ENCODE data around the gene DNM3. TPM values are rescaled to one million over a fixed set of nuclear protein-coding genes. Genes with fewer than 3 reads are reported as not detected.

DNM3 gene
- total RNA-seq, 1 donor from 2014 or later: 9.6 TPM

- TF ChIP-seq, protein P1, sequence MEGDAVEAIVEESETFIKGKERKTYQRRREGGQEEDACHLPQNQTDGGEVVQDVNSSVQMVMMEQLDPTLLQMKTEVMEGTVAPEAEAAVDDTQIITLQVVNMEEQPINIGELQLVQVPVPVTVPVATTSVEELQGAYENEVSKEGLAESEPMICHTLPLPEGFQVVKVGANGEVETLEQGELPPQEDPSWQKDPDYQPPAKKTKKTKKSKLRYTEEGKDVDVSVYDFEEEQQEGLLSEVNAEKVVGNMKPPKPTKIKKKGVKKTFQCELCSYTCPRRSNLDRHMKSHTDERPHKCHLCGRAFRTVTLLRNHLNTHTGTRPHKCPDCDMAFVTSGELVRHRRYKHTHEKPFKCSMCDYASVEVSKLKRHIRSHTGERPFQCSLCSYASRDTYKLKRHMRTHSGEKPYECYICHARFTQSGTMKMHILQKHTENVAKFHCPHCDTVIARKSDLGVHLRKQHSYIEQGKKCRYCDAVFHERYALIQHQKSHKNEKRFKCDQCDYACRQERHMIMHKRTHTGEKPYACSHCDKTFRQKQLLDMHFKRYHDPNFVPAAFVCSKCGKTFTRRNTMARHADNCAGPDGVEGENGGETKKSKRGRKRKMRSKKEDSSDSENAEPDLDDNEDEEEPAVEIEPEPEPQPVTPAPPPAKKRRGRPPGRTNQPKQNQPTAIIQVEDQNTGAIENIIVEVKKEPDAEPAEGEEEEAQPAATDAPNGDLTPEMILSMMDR (IDR thresholded peaks at IDR 0.05): no peak
- no peaks in the 10 kb centered on the region for H3K9me3 ChIP-seq
Observed at GRCh38 chr1:172238158-172238557, 396.9 kb downstream of the DNM3 start.

GRCh38 chr1:172238965-172239364 is 397.7 kb downstream of the DNM3 start:
- Histone ChIP-seq H3K27ac (no peak overlapping the region), H3K27me3 (no peaks in the 10 kb centered on the region), H3K36me3 (no peaks in the 10 kb centered on the region), H3K4me1 (no peaks in the 10 kb centered on the region), H3K4me3 (no peak overlapping the region), H3K9me3 (no peaks in the 10 kb centered on the region)
- intact Hi-C loops (cut with DNase I): no loop called here
- DNase-seq (ENCODE audit: low spot score in 2 of 2): no peak
- TF ChIP-seq, protein P1 (IDR thresholded peaks at IDR 0.05): no peak

More at GRCh38 chr1:172238158-172238557, 396.9 kb downstream of the DNM3 start:
- H3K36me3 ChIP-seq: no peaks in the 10 kb centered on the region
- intact Hi-C loops (cut with DNase I): no loop called here
- H3K4me1 ChIP-seq: no peaks in the 10 kb centered on the region
- H3K4me3 ChIP-seq: no peak overlapping the region
- H3K27ac ChIP-seq: no peak overlapping the region
- no peak for DNase-seq (ENCODE audit: low spot score in 2 of 2)
- no peaks in the 10 kb centered on the region for H3K27me3 ChIP-seq

- TF ChIP-seq, protein P1 (IDR thresholded peaks at IDR 0.05): no peak
- no peaks in the 10 kb centered on the region for H3K9me3 ChIP-seq
- H3K36me3 ChIP-seq: no peaks in the 10 kb centered on the region
- H3K27ac ChIP-seq: no peak overlapping the region
- H3K27me3 ChIP-seq: no peaks in the 10 kb centered on the region
- H3K4me3 ChIP-seq: no peak overlapping the region
- H3K4me1 ChIP-seq: no peaks in the 10 kb centered on the region
- no peak for DNase-seq (ENCODE audit: low spot score in 2 of 2)
- intact Hi-C loops (cut with DNase I): no loop called here
Observed at GRCh38 chr1:172239901-172240300, 398.6 kb downstream of the DNM3 start.

DNA sequence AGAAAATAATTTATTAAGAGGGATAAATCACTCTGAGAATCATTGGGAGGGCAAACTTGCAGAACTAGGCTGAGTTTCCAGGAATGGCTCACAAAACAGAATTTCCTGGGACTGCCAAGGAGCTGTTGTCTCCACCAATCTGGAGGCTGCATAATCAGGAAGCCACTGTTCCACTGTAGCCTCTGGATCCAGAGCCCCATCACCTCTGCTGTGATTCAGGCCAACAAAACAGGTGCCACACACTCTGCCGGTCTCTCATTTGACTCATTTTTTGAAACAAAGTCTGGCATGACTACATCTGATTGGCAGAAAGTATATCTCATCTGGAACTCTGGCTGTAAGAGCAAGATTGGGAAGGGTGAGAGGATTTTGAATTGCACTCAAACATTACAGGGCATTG is 400.2 kb downstream of the DNM3 start:
- Histone ChIP-seq H3K4me1 (no peaks in the 10 kb centered on the region), H3K27ac (no peak overlapping the region), H3K9me3 (no peaks in the 10 kb centered on the region), H3K36me3 (no peaks in the 10 kb centered on the region), H3K27me3 (no peaks in the 10 kb centered on the region), H3K4me3 (no peak overlapping the region)
- intact Hi-C loops (cut with DNase I): no loop called here
- TF ChIP-seq, protein P1 (IDR thresholded peaks at IDR 0.05): no peak
- no peak for DNase-seq (ENCODE audit: low spot score in 2 of 2)

DNA sequence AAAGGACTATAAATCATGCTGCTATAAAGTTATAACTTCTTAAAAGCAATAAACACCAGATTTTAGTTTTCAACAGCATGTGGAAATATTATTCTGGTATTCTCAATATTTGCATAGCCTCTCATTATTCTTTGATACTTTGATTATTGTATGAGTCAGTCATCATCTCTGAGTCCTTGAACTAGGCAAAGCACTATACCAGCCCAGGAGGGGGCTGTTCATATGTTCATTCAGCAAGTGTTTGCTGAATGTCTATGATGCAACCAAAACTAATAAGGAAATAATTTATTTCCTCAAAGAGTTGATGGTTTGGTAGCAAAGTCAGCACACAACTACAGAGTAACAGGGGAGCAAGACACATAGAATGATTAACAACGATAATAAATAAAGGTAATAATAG is 403.6 kb downstream of the DNM3 start:
- Histone ChIP-seq H3K27ac (no peak overlapping the region), H3K9me3 (no peaks in the 10 kb centered on the region), H3K4me1 (no peaks in the 10 kb centered on the region), H3K36me3 (no peaks in the 10 kb centered on the region), H3K27me3 (no peaks in the 10 kb centered on the region), H3K4me3 (no peak overlapping the region)
- no peak for DNase-seq (ENCODE audit: low spot score in 2 of 2)
- intact Hi-C loops (cut with DNase I): no loop called here
- TF ChIP-seq, protein P1 (IDR thresholded peaks at IDR 0.05): no peak

DNA sequence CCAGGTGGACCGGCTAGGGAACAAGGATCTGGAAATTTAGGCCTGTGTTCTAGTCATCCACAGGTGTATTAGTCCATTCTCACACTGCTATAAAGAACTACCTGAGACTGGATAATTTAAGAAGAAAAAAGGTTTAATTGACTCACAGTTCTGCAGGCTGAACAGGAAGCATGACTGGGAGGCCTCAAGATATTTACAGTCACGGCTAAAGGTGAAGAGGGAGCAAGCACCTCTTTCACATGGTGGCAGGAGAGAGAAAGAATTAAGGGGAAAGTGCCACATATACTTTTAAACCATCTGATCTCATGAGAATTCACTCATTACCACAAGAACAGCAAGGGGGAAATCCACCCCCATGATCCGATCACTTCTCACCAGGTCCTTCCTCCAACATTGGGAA is 404.5 kb downstream of the DNM3 start:
- Histone ChIP-seq H3K4me1 (no peaks in the 10 kb centered on the region), H3K27me3 (no peaks in the 10 kb centered on the region), H3K27ac (no peak overlapping the region), H3K4me3 (no peak overlapping the region), H3K36me3 (no peaks in the 10 kb centered on the region), H3K9me3 (no peaks in the 10 kb centered on the region)
- intact Hi-C loops (cut with DNase I): no loop called here
- TF ChIP-seq, protein P1 (IDR thresholded peaks at IDR 0.05): no peak
- DNase-seq (ENCODE audit: low spot score in 2 of 2): no peak

Data from ascending aorta (tissue), 2 donors.